Panc1 (cell line): Measurements from ENCODE around the gene GNG7. TPM values are rescaled to one million over a fixed set of nuclear protein-coding genes. Genes with fewer than 3 reads are reported as not detected.
A peak's percentile ranks its signal among the peaks of the same experiment; 100 is the strongest.
"Not testable (repeated sequence)": the region's sequence is repeated elsewhere in the genome, so short reads cannot be mapped to it uniquely, and the experiment has no call there.

Experiments
- ATAC-seq: fragments of 200-7000 bp; cut with Tn5 transposase; 2 replicates; pipeline ENCODE4 v1.9.1; 2020; ENCODE audit warnings: mild to moderate bottlenecking, moderate library complexity
- BruUV-seq: library from RNA; stranded (reverse); fragments of 400-500 nt; replicated peaks from 2 replicates; lab custom pipeline; 2021; lab: Mats Ljungman, UMichigan
- CTCF ChIA-PET: fragments of 300-600 bp; sonication (Branson Sonifier 250); formaldehyde crosslinking; loops from one replicate; lab custom pipeline; 2022; ENCODE audit warnings: antibody characterized with exemption; lab: Charles Lee
- POLR2A ChIA-PET: fragments of 300-600 bp; sonication (Branson Sonifier 250); formaldehyde crosslinking; loops from one replicate; lab custom pipeline; 2022; ENCODE audit warnings: antibody characterized with exemption; lab: Charles Lee
- DNase-seq: peaks from one replicate; pipeline ENCODE4 v3.0.0-alpha.2; 2010; ENCODE audit warnings: low read depth, low spot score
- H3K27ac ChIP-seq: 2 replicates; pipeline ENCODE4 v1.5.1; 2011; ENCODE audit warnings: mild to moderate bottlenecking, low read length, inconsistent platforms
- H3K27me3 ChIP-seq: fragments of 200-500 bp; sonication (Bioruptor generic); 2 replicates; pipeline ENCODE4 v1.6.0; 2014; ENCODE audit warnings: low read length, inconsistent platforms; ENCODE audit not compliant: control insufficient read depth, insufficient read depth
- H3K36me3 ChIP-seq: fragments of 200-500 bp; sonication (Bioruptor generic); 2 replicates; pipeline ENCODE4 v1.5.1; 2014; ENCODE audit warnings: inconsistent platforms, mild to moderate bottlenecking, low read length, moderate library complexity; ENCODE audit not compliant: control insufficient read depth, insufficient read depth
- H3K4me1 ChIP-seq: 2 replicates; pipeline ENCODE4 v1.5.1; 2011; ENCODE audit warnings: inconsistent platforms, mild to moderate bottlenecking, low read length, moderate library complexity; ENCODE audit not compliant: control insufficient read depth, insufficient read depth
- H3K4me3 ChIP-seq, 2 experiments: 2 replicates each; pipeline ENCODE4 v1.5.1; 2011 to 2012; ENCODE audit warnings: low read depth in 2 of 2, low read length in 2 of 2, mild to moderate bottlenecking in 2 of 2, inconsistent platforms in 1 of 2, moderate library complexity in 1 of 2
- H3K9me3 ChIP-seq: fragments of 200-500 bp; sonication (Bioruptor generic); 2 replicates; pipeline ENCODE4 v1.5.1; 2014; ENCODE audit warnings: low read depth, mild to moderate bottlenecking, inconsistent platforms, low read length, moderate library complexity; ENCODE audit not compliant: control insufficient read depth, insufficient read depth
- CTCF ChIP-seq: fragments of 450-650 bp; IDR thresholded peaks from 2 replicates; pipeline ENCODE4 v1.5.1; 2017; ENCODE audit warnings: mild to moderate bottlenecking
- POLR2AphosphoS5 ChIP-seq: IDR thresholded peaks from 2 replicates; pipeline ENCODE4 v1.6.1; 2012; ENCODE audit warnings: mild to moderate bottlenecking, low read depth, low read length, moderate library complexity
- REST ChIP-seq, 2 experiments: IDR thresholded peaks; 2 replicates each; pipeline ENCODE4 v1.6.1; 2011 to 2012; ENCODE audit warnings: low read depth in 2 of 2, control low read depth in 1 of 2, low read length in 1 of 2, mild to moderate bottlenecking in 1 of 2, moderate library complexity in 1 of 2; ENCODE audit not compliant: insufficient read depth in 1 of 2
- SIN3A ChIP-seq: IDR thresholded peaks from 2 replicates; pipeline ENCODE4 v1.6.1; 2012; ENCODE audit warnings: low read depth, mild to moderate bottlenecking, low read length, moderate library complexity, borderline replicate concordance; ENCODE audit not compliant: insufficient read depth
- TCF7L2 ChIP-seq: IDR thresholded peaks from 2 replicates; pipeline ENCODE4 v1.6.1; 2011; ENCODE audit warnings: mild to moderate bottlenecking, low read depth, low read length, inconsistent platforms
- in situ Hi-C: cut with HindIII; loops from 2 replicates; pipeline ENCODE4 v1.10.0; 2016; ENCODE audit warnings: low sequenced_read_pairs, low pct_unique_long_range_greater_than_20kb
- intact Hi-C: fragments of 100-400 bp; cut with micrococcal nuclease; formaldehyde crosslinking; loops from one replicate; pipeline ENCODE4 v1.10.0; 2022; ENCODE audit not compliant: unreplicated experiment
- total RNA-seq: library from RNA; stranded (reverse); gene quantifications from one replicate; pipeline ENCODE4 v1.2.1, GENCODE V29; 2021; ENCODE audit not compliant: unreplicated experiment

GNG7 gene
- total RNA-seq, 1 experiment from 2014 or later, result 0.74 TPM

- BruUV-seq, H3K27me3 ChIP-seq, DNase-seq, H3K9me3 ChIP-seq, intact Hi-C loops, CTCF ChIA-PET, in situ Hi-C loops, H3K36me3 ChIP-seq: not testable (repeated sequence)
- Histone ChIP-seq H3K4me1 (peaks cover 32% of the 10 kb centered on the region), H3K4me3 (peak overlapping the region; percentile 58 to 76), H3K27ac (peak overlapping the region; percentile 85)
- ATAC-seq, result peak; percentile 14; the same call in 1 of the 2 replicates
- POLR2A ChIA-PET, result interaction anchor here (0.7 kb wide), 1 partner anchor 329 kb away, joined by 3 read pairs; no protein-coding TSS in a partner anchor
Observed at GRCh38 chr19:2493448-2493847, 209.0 kb downstream of the GNG7 start.

GRCh38 chr19:2492870-2493269 lies 209.6 kb downstream of the GNG7 start:
- in situ Hi-C loops (no loop called here), intact Hi-C loops (no loop called here)
- Histone ChIP-seq H3K4me1 (peaks cover 35% of the 10 kb centered on the region), H3K4me3 (0 out of 4 replicates have a peak overlapping the region, but pooled peaks of 1 of the 2 experiments have one; percentile 1), H3K27me3 (no peaks in the 10 kb centered on the region), H3K36me3 (no peaks in the 10 kb centered on the region), H3K27ac (peak overlapping the region; percentile 85), H3K9me3 (no peaks in the 10 kb centered on the region)
- ChIA-PET CTCF (interaction anchor here (0.6 kb wide), 1 partner anchor 136 kb away, joined by 4 read pairs; no protein-coding TSS in a partner anchor), POLR2A (interaction anchor here (0.7 kb wide), 1 partner anchor 330 kb away, joined by 3 read pairs; no protein-coding TSS in a partner anchor)
- no TSS peak for BruUV-seq
- TF ChIP-seq REST (IDR thresholded peaks at IDR 0.05; ENCODE audit: insufficient read depth in 1 of 2, low read depth in 2 of 2, low read length in 1 of 2) (no peak), POLR2AphosphoS5 (no peak), CTCF (no peak), SIN3A (no peak), TCF7L2 (no peak)
- no peak for ATAC-seq
- DNase-seq, result no peak

GRCh38 chr19:2491130-2491801 lies 211.2 kb downstream of the GNG7 start:
- intact Hi-C loops, result no loop called here

More at GRCh38 chr19:2491130-2491801, 211.2 kb downstream of the GNG7 start:
- Histone ChIP-seq H3K9me3 (no peaks in the 10 kb centered on the region), H3K27me3 (no peaks in the 10 kb centered on the region), H3K36me3 (no peaks in the 10 kb centered on the region), H3K27ac (peak overlapping the region; percentile 63), H3K4me1 (peaks cover 36% of the 10 kb centered on the region), H3K4me3 (no peak overlapping the region)
- in situ Hi-C loops, result no loop called here
- ChIA-PET CTCF (no interaction called here), POLR2A (no interaction called here)
- BruUV-seq, result no TSS peak
- no peak for DNase-seq
- ATAC-seq, result peak; percentile 18; the same call in 1 of the 2 replicates
- no peak for TF ChIP-seq POLR2AphosphoS5
- no peak for TF ChIP-seq CTCF
- no peak for TF ChIP-seq SIN3A
- TF ChIP-seq REST (IDR thresholded peaks at IDR 0.05; ENCODE audit: insufficient read depth in 1 of 2, low read depth in 2 of 2, low read length in 1 of 2), result no peak
- TF ChIP-seq TCF7L2, result peak; percentile 59; the same call in 1 of the 2 replicates
